Measurements from ENCODE around the gene EFEMP1. TPM values are rescaled to one million over a fixed set of nuclear protein-coding genes. Genes with fewer than 3 reads are reported as not detected.

The EFEMP1 gene
- total and polyA plus RNA-seq, 2 of the 13 experiments (the other 11 are each of a cell fraction or from before 2014, with no cell fraction given), result not detected

- TF ChIP-seq FUBP1 (CRISPR knock-in tag; IDR thresholded peaks at IDR 0.05; ENCODE audit: borderline replicate concordance) (no peak), FOSL2 (CRISPR knock-in tag; IDR thresholded peaks at IDR 0.05) (peak; percentile 74), REPIN1 (CRISPR knock-in tag; IDR thresholded peaks at IDR 0.05; ENCODE audit: borderline replicate concordance, low read depth) (0 out of 2 replicates have a peak, but pooled peaks have one; percentile 23), BHLHE40 (IDR thresholded peaks at IDR 0.05; ENCODE audit: low read length) (0 out of 2 replicates have a peak, but pooled peaks have one; percentile 22), ZBTB39 (CRISPR knock-in tag; IDR thresholded peaks at IDR 0.05) (0 out of 2 replicates have a peak, but pooled peaks have one; percentile 70), ZSCAN31 (CRISPR knock-in tag; IDR thresholded peaks at IDR 0.05; ENCODE audit: low read depth) (peak; percentile 22; the same call in 1 of the 2 replicates), ZKSCAN1 (IDR thresholded peaks at IDR 0.05; ENCODE audit: low read length) (no peak), THAP11 (CRISPR knock-in tag; IDR thresholded peaks at IDR 0.05) (peak; percentile 70), ZNF614 (CRISPR knock-in tag; IDR thresholded peaks at IDR 0.05; ENCODE audit: borderline replicate concordance) (peak; percentile 85; the same call in 1 of the 2 replicates), ZBTB43 (CRISPR knock-in tag; conservative IDR thresholded peaks at IDR 0.05) (0 out of 2 replicates have a peak, but pooled peaks have one; percentile 43), ZBTB34 (CRISPR knock-in tag; IDR thresholded peaks at IDR 0.05) (peak; percentile 81), HIC2 (CRISPR knock-in tag; IDR thresholded peaks at IDR 0.05; ENCODE audit: low read depth) (peak; percentile 41; the same call in 1 of the 2 replicates), ZNF841 (CRISPR knock-in tag; IDR thresholded peaks at IDR 0.05; ENCODE audit: borderline replicate concordance) (no peak), MEF2D (CRISPR knock-in tag; IDR thresholded peaks at IDR 0.05) (no peak), FOXA1 (IDR thresholded peaks at IDR 0.05) (peak; percentile 56; the same call in 1 of the 2 replicates), FOXA1 (CRISPR knock-in tag; IDR thresholded peaks at IDR 0.05) (peak; percentile 95), ZFAT (CRISPR knock-in tag; conservative IDR thresholded peaks at IDR 0.05) (no peak), CHD2 (IDR thresholded peaks at IDR 0.05; ENCODE audit: low read depth, low read length) (peak; percentile 55; the same call in 1 of the 2 replicates), TBX3 (IDR thresholded peaks at IDR 0.05; ENCODE audit: borderline replicate concordance) (peak; percentile 97), ZNF343 (CRISPR knock-in tag; IDR thresholded peaks at IDR 0.05) (no peak), RFXANK (CRISPR knock-in tag; IDR thresholded peaks at IDR 0.05) (0 out of 2 replicates have a peak, but pooled peaks have one; percentile 12), ZBTB8A (CRISPR knock-in tag; IDR thresholded peaks at IDR 0.05; ENCODE audit: borderline replicate concordance, low read depth) (no peak)
Measured at GRCh38 chr2:55839182-55839819, 84.3 kb downstream of the EFEMP1 start (continued).
